GM23338 (cell line): ENCODE data around the gene NSD1. TPM values are rescaled to one million over a fixed set of nuclear protein-coding genes. Genes with fewer than 3 reads are reported as not detected.

ENCODE experiments used
- ATAC-seq: fragments of 200-7000 bp; cut with Tn5 transposase; 3 replicates; pipeline ENCODE4 v1.9.1; 2020
- DNase-seq: peaks from one replicate; pipeline ENCODE4 v3.0.0-alpha.2; 2015; ENCODE audit warnings: low spot score
- H2AFZ ChIP-seq: fragments of 200-600 bp; sonication (generic); 2 replicates; pipeline ENCODE4 v1.8.0; 2016; ENCODE audit warnings: antibody characterized with exemption, mild to moderate bottlenecking, moderate library complexity
- H3F3A ChIP-seq: fragments of 200-600 bp; sonication (generic); replicated peaks from 2 replicates; pipeline ENCODE4 v1.8.0; 2017; ENCODE audit warnings: antibody characterized with exemption, mixed run types, low read depth
- H3K27ac ChIP-seq: fragments of 200-600 bp; sonication (generic); 2 replicates; pipeline ENCODE4 v1.6.1; 2016; ENCODE audit warnings: low read depth
- H3K27me3 ChIP-seq: fragments of 200-600 bp; sonication (generic); 2 replicates; pipeline ENCODE4 v1.8.0; 2016; ENCODE audit warnings: mild to moderate bottlenecking, mixed run types, moderate library complexity; ENCODE audit not compliant: insufficient read depth
- H3K36me3 ChIP-seq: fragments of 200-600 bp; sonication (generic); 2 replicates; pipeline ENCODE4 v1.8.0; 2016; ENCODE audit warnings: mild to moderate bottlenecking; ENCODE audit not compliant: insufficient read depth
- H3K4me1 ChIP-seq: fragments of 200-600 bp; sonication (generic); 2 replicates; pipeline ENCODE4 v1.8.0; 2016; ENCODE audit warnings: mild to moderate bottlenecking, moderate library complexity; ENCODE audit not compliant: insufficient read depth
- H3K4me2 ChIP-seq: fragments of 200-600 bp; sonication (generic); 2 replicates; pipeline ENCODE4 v1.7.1; 2017; ENCODE audit warnings: mixed run types
- H3K4me3 ChIP-seq: fragments of 200-600 bp; sonication (generic); 2 replicates; pipeline ENCODE4 v1.6.1; 2016; ENCODE audit warnings: mixed run types
- H3K79me2 ChIP-seq: fragments of 200-600 bp; sonication (generic); replicated peaks from 2 replicates; pipeline ENCODE4 v1.8.0; 2017; ENCODE audit warnings: mild to moderate bottlenecking; ENCODE audit not compliant: insufficient read depth
- H3K9me2 ChIP-seq: fragments of 200-600 bp; sonication (generic); 2 replicates; pipeline ENCODE4 v1.8.0; 2017; ENCODE audit not compliant: insufficient read depth
- H4K20me1 ChIP-seq: fragments of 200-600 bp; sonication (generic); replicated peaks from 2 replicates; pipeline ENCODE4 v1.8.0; 2017; ENCODE audit warnings: mild to moderate bottlenecking; ENCODE audit not compliant: insufficient read depth
- H3K27ac Mint-ChIP-seq: 2 replicates; pipeline ENCODE4 v1.8.0; 2020; ENCODE audit warnings: inconsistent platforms, mild to moderate bottlenecking, moderate library complexity, mixed read lengths
- H3K27me3 Mint-ChIP-seq: 3 replicates; pipeline ENCODE4 v1.8.0; 2022; ENCODE audit warnings: low read depth, mild to moderate bottlenecking, moderate library complexity, mixed read lengths, inconsistent platforms; ENCODE audit not compliant: insufficient read depth, poor library complexity
- H3K36me3 Mint-ChIP-seq: 3 replicates; pipeline ENCODE4 v1.8.0; 2021; ENCODE audit warnings: low read depth, mild to moderate bottlenecking, inconsistent platforms, moderate library complexity, mixed read lengths
- H3K4me1 Mint-ChIP-seq: 3 replicates; pipeline ENCODE4 v1.8.0; 2020; ENCODE audit warnings: mild to moderate bottlenecking, inconsistent platforms, mixed read lengths
- H3K4me3 Mint-ChIP-seq: 3 replicates; pipeline ENCODE4 v1.8.0; 2021; ENCODE audit warnings: moderate library complexity, mild to moderate bottlenecking, inconsistent platforms, mixed read lengths
- H3K9me3 Mint-ChIP-seq: 3 replicates; pipeline ENCODE4 v1.8.0; 2020; ENCODE audit warnings: moderate library complexity, mild to moderate bottlenecking, inconsistent platforms, mixed read lengths
- CREB1 ChIP-seq: fragments of 250-450 bp; sonication (Bioruptor Pico); IDR thresholded peaks from 2 replicates; pipeline ENCODE4 v1.5.0; 2020; ENCODE audit warnings: low read depth, mild to moderate bottlenecking, moderate library complexity
- CTCF ChIP-seq, 2 experiments: fragments of 200-600 bp in 1 of 2; sonication (generic) in 1 of 2; conservative IDR thresholded peaks; 2 replicates each; pipeline versions ENCODE4 v1.5.1 to v1.6.1; 2016 to 2017; ENCODE audit warnings: antibody characterized with exemption in 2 of 2, low read depth in 2 of 2, mild to moderate bottlenecking in 2 of 2, moderate library complexity in 1 of 2
- EZH2 ChIP-seq: fragments of 200-600 bp; sonication (generic); IDR thresholded peaks from one replicate; pipeline ENCODE4 v1.8.0; 2017; ENCODE audit warnings: antibody characterized with exemption, mild to moderate bottlenecking, low read depth; ENCODE audit not compliant: unreplicated experiment
- NANOG ChIP-seq: IDR thresholded peaks from 2 replicates; pipeline ENCODE4 v1.6.1; 2016; ENCODE audit warnings: antibody characterized with exemption, borderline replicate concordance
- POLR2AphosphoS5 ChIP-seq: IDR thresholded peaks from 2 replicates; pipeline ENCODE4 v1.6.1; 2016; ENCODE audit warnings: antibody characterized with exemption, low read depth
- ZNF114 ChIP-seq: fragments of 250-450 bp; sonication (Bioruptor Pico); IDR thresholded peaks from 2 replicates; pipeline ENCODE4 v1.5.0; 2020; ENCODE audit warnings: mild to moderate bottlenecking, moderate library complexity
- polyA plus RNA-seq: library from polyadenylated mRNA; unstranded; fragments of >200 nt; fragmentation: Nextera tagmentation; extraction: Ambion mirVana; gene quantifications from 2 replicates; pipeline ENCODE4 v1.2.1, GENCODE V29; 2016
- total RNA-seq: library from RNA; depleted of rRNA; stranded (reverse); fragments of >200 nt; shearing (Covaris generic); gene quantifications from 2 replicates; pipeline ENCODE4 v1.2.3, GENCODE V29; 2014
- TF ChIP-seq, protein P1 (sequence below): fragments of 250-450 bp; sonication (Bioruptor Pico); IDR thresholded peaks from 2 replicates; pipeline ENCODE4 v1.5.0; 2020; ENCODE audit warnings: mild to moderate bottlenecking, moderate library complexity
- TF ChIP-seq, protein P2 (sequence below): IDR thresholded peaks from one replicate; pipeline ENCODE4 v1.6.1; 2018; ENCODE audit warnings: antibody characterized with exemption; ENCODE audit not compliant: unreplicated experiment

Gene NSD1
- total and polyA plus RNA-seq, 2 experiments from 2014 or later = 96.4 to 106 TPM

DNA sequence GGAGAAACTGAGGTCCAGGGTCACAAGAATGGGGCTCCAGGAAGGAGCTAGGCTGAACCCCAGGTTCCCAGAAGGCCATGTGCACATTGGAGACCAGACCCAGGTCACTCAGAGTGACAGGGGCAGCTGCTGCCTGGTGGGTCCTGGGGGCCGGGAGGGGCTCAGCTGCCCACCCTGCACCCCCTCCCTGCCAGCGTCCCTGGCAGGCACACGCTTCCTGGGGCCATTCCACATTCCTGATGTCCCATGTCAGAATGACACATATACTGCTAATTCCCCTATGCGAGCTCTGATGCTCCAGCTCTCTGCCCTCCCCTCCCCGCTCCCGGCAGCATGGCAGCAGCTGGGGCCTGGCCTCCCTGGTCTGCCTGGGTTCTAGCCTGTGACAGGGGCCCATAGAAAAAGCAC, 32.9 kb upstream of the NSD1 start:
- Histone ChIP-seq H3K9me2 (no peaks in the 10 kb centered on the region), H3K36me3 (no peaks in the 10 kb centered on the region), H3K79me2 (no peaks in the 10 kb centered on the region), H3K4me2 (no peak overlapping the region), H3K27ac (no peak overlapping the region), H4K20me1 (no peaks in the 10 kb centered on the region), H3K27me3 (no peaks in the 10 kb centered on the region), H3K4me1 (peaks cover 24% of the 10 kb centered on the region), H2AFZ (no peak overlapping the region), H3K4me3 (no peak overlapping the region), H3F3A (0 out of 2 replicates have a peak, but pooled peaks cover 4% of the 10 kb centered on the region)
- TF ChIP-seq ZNF114 (CRISPR knock-in tag) (no peak), CREB1 (CRISPR knock-in tag) (no peak), EZH2 (no peak), POLR2AphosphoS5 (no peak), NANOG (no peak)
- H3K36me3 Mint-ChIP-seq = peaks cover 5% of the 10 kb centered on the region; the same call in 2 of the 3 replicates
- H3K27ac Mint-ChIP-seq = no peak overlapping the region
- no peak for DNase-seq
- peaks cover 18% of the 10 kb centered on the region for H3K4me1 Mint-ChIP-seq
- no peak for ATAC-seq
- H3K4me3 Mint-ChIP-seq = no peak overlapping the region
- H3K9me3 Mint-ChIP-seq = no peaks in the 10 kb centered on the region
- H3K27me3 Mint-ChIP-seq = peaks cover 14% of the 10 kb centered on the region

DNA sequence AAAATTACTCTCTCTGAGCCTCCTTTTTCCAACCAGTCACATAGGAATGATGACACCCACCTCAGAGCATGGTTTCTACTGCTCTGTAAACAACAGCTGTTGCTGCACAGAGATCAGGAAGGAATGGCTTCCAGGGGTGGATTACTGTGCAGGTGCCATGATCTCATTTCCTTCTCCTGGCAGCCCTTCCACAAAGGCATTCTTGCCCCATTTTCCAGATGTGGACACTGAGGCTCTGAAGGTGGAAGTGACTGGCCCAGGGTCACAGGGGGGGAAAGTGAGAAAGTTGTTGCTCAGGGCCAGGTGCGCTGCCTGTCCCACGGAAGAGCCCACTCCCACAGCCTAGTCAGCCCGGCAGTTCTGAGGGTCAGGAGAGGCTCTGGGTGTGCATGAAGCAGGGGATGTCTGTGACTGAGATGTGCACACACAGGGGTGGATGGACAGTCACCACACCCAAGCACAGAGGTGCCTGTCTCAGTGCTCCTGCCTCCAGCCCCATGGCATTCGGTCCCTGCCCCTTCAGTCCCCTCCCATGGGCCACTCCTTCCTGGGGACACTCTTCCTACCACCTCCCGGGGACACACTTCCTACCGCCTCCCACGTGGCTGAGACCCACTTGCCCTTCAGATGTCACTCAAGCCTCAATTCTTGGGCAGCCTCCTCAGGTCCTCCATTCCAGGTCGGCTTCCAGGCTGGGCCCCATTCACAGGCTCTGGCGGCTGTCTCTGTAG, 29.9 kb upstream of the NSD1 start:
- no peaks in the 10 kb centered on the region for H3K36me3 ChIP-seq
- DNase-seq = no peak

More for the DNA sequence above, 29.9 kb upstream of the NSD1 start:
- Histone ChIP-seq H3K79me2 (no peaks in the 10 kb centered on the region), H3K9me2 (no peaks in the 10 kb centered on the region), H3K4me1 (peaks cover 22% of the 10 kb centered on the region), H3K27me3 (no peaks in the 10 kb centered on the region), H3F3A (0 out of 2 replicates have a peak, but pooled peaks cover under 1% of the 10 kb centered on the region), H3K27ac (no peak overlapping the region), H2AFZ (no peak overlapping the region), H3K4me3 (no peak overlapping the region), H3K4me2 (no peak overlapping the region), H4K20me1 (no peaks in the 10 kb centered on the region)
- Mint-ChIP-seq H3K4me1 (peaks cover 18% of the 10 kb centered on the region), H3K36me3 (no peaks in the 10 kb centered on the region), H3K27me3 (peaks cover 12% of the 10 kb centered on the region), H3K27ac (no peak overlapping the region), H3K4me3 (no peak overlapping the region), H3K9me3 (no peaks in the 10 kb centered on the region)
- TF ChIP-seq, protein P1, sequence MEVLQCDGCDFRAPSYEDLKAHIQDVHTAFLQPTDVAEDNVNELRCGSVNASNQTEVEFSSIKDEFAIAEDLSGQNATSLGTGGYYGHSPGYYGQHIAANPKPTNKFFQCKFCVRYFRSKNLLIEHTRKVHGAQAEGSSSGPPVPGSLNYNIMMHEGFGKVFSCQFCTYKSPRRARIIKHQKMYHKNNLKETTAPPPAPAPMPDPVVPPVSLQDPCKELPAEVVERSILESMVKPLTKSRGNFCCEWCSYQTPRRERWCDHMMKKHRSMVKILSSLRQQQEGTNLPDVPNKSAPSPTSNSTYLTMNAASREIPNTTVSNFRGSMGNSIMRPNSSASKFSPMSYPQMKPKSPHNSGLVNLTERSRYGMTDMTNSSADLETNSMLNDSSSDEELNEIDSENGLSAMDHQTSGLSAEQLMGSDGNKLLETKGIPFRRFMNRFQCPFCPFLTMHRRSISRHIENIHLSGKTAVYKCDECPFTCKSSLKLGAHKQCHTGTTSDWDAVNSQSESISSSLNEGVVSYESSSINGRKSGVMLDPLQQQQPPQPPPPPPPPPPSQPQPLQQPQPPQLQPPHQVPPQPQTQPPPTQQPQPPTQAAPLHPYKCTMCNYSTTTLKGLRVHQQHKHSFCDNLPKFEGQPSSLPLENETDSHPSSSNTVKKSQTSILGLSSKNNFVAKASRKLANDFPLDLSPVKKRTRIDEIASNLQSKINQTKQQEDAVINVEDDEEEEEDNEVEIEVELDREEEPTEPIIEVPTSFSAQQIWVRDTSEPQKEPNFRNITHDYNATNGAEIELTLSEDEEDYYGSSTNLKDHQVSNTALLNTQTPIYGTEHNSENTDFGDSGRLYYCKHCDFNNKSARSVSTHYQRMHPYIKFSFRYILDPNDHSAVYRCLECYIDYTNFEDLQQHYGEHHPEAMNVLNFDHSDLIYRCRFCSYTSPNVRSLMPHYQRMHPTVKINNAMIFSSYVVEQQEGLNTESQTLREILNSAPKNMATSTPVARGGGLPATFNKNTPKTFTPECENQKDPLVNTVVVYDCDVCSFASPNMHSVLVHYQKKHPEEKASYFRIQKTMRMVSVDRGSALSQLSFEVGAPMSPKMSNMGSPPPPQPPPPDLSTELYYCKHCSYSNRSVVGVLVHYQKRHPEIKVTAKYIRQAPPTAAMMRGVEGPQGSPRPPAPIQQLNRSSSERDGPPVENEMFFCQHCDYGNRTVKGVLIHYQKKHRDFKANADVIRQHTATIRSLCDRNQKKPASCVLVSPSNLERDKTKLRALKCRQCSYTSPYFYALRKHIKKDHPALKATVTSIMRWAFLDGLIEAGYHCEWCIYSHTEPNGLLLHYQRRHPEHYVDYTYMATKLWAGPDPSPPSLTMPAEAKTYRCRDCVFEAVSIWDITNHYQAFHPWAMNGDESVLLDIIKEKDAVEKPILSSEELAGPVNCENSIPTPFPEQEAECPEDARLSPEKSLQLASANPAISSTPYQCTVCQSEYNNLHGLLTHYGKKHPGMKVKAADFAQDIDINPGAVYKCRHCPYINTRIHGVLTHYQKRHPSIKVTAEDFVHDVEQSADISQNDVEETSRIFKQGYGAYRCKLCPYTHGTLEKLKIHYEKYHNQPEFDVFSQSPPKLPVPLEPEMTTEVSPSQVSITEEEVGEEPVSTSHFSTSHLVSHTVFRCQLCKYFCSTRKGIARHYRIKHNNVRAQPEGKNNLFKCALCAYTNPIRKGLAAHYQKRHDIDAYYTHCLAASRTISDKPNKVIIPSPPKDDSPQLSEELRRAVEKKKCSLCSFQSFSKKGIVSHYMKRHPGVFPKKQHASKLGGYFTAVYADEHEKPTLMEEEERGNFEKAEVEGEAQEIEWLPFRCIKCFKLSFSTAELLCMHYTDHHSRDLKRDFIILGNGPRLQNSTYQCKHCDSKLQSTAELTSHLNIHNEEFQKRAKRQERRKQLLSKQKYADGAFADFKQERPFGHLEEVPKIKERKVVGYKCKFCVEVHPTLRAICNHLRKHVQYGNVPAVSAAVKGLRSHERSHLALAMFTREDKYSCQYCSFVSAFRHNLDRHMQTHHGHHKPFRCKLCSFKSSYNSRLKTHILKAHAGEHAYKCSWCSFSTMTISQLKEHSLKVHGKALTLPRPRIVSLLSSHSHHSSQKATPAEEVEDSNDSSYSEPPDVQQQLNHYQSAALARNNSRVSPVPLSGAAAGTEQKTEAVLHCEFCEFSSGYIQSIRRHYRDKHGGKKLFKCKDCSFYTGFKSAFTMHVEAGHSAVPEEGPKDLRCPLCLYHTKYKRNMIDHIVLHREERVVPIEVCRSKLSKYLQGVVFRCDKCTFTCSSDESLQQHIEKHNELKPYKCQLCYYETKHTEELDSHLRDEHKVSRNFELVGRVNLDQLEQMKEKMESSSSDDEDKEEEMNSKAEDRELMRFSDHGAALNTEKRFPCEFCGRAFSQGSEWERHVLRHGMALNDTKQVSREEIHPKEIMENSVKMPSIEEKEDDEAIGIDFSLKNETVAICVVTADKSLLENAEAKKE (CRISPR knock-in tag) = no peak
- TF ChIP-seq CTCF (conservative IDR thresholded peaks at IDR 0.05; ENCODE audit: low read depth in 2 of 2) = no peak
- TF ChIP-seq POLR2AphosphoS5 = no peak
- TF ChIP-seq, protein P2, sequence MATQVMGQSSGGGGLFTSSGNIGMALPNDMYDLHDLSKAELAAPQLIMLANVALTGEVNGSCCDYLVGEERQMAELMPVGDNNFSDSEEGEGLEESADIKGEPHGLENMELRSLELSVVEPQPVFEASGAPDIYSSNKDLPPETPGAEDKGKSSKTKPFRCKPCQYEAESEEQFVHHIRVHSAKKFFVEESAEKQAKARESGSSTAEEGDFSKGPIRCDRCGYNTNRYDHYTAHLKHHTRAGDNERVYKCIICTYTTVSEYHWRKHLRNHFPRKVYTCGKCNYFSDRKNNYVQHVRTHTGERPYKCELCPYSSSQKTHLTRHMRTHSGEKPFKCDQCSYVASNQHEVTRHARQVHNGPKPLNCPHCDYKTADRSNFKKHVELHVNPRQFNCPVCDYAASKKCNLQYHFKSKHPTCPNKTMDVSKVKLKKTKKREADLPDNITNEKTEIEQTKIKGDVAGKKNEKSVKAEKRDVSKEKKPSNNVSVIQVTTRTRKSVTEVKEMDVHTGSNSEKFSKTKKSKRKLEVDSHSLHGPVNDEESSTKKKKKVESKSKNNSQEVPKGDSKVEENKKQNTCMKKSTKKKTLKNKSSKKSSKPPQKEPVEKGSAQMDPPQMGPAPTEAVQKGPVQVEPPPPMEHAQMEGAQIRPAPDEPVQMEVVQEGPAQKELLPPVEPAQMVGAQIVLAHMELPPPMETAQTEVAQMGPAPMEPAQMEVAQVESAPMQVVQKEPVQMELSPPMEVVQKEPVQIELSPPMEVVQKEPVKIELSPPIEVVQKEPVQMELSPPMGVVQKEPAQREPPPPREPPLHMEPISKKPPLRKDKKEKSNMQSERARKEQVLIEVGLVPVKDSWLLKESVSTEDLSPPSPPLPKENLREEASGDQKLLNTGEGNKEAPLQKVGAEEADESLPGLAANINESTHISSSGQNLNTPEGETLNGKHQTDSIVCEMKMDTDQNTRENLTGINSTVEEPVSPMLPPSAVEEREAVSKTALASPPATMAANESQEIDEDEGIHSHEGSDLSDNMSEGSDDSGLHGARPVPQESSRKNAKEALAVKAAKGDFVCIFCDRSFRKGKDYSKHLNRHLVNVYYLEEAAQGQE = no peak
- ATAC-seq = no peak
